ENCODE data around the gene ALPK1. TPM values are rescaled to one million over a fixed set of nuclear protein-coding genes. Genes with fewer than 3 reads are reported as not detected.

Gene ALPK1
- total and polyA plus RNA-seq, 8 donors = 4.8 to 18.1 (median 6.5) TPM

DNA sequence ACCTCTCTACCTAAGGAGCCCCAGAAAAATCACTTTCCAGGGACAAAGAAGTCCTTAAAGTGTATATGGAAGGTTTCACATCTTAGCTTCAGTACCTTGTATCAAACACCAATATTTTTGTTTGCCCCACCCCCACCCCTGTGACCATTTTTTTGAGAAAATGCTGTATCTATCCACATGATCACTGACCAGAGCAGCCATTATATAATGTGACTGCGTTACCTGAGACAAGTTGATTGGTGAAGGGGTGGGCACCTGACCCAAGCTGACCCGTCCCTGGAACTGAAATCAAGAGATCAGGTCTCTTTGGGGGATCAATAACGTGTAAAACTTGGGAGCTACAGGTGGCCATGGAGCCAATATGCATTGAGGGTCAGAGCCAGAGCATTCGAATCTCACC is 22.2 kb upstream of the ALPK1 start:
- DNase-seq (no peak), FAIRE-seq (no peak), ATAC-seq (no peak)
- Histone ChIP-seq H3K36me3 (no peaks in the 10 kb centered on the region), H3K9me3 (no peaks in the 10 kb centered on the region), H3K4me3 (no peak overlapping the region), H3K27me3 (no peaks in the 10 kb centered on the region), H3K4me1 (peaks cover 14 to 37% (median 28%) of the 10 kb centered on the region in 3 donors), H3K27ac (no peak overlapping the region)
- 91 to 95% methylated on average over 4 of the region's 4 CpGs for WGBS, 2 donors
- TF ChIP-seq, protein P1, sequence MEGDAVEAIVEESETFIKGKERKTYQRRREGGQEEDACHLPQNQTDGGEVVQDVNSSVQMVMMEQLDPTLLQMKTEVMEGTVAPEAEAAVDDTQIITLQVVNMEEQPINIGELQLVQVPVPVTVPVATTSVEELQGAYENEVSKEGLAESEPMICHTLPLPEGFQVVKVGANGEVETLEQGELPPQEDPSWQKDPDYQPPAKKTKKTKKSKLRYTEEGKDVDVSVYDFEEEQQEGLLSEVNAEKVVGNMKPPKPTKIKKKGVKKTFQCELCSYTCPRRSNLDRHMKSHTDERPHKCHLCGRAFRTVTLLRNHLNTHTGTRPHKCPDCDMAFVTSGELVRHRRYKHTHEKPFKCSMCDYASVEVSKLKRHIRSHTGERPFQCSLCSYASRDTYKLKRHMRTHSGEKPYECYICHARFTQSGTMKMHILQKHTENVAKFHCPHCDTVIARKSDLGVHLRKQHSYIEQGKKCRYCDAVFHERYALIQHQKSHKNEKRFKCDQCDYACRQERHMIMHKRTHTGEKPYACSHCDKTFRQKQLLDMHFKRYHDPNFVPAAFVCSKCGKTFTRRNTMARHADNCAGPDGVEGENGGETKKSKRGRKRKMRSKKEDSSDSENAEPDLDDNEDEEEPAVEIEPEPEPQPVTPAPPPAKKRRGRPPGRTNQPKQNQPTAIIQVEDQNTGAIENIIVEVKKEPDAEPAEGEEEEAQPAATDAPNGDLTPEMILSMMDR (IDR thresholded peaks at IDR 0.05) = no peak
- intact Hi-C loops (cut with DNase I) = no loop called here

DNA sequence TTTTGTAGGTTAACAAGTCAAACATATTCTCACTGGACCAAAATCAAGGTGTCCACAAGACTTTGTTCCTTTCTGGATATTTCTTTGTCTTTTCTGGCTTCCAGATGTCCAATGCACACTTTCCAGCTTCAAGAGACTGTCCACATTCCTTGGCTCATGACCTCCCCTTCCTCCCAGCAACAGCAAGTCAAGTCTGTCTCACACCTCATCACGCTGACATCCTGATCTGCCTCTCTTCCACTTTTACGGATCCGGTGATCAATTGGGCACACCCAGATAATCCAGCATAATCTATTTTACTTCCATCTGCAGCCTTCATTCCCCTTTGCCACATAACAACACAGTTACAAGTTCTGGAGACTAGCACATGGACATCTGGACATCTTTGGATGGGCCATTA is 21.1 kb upstream of the ALPK1 start:
- H3K27me3 ChIP-seq = no peaks in the 10 kb centered on the region
- H3K36me3 ChIP-seq = no peaks in the 10 kb centered on the region
- no peak overlapping the region for H3K27ac ChIP-seq
- DNase-seq (no peak), ATAC-seq (no peak), FAIRE-seq (no peak)
- 90 to 94% methylated on average over 3 of the region's 3 CpGs for WGBS, 2 donors
- peaks cover 14 to 37% (median 28%) of the 10 kb centered on the region in 3 donors for H3K4me1 ChIP-seq
- intact Hi-C loops (cut with DNase I) = no loop called here
- TF ChIP-seq, protein P1 (IDR thresholded peaks at IDR 0.05) = no peak
- H3K9me3 ChIP-seq = no peaks in the 10 kb centered on the region
- H3K4me3 ChIP-seq = no peak overlapping the region

DNA sequence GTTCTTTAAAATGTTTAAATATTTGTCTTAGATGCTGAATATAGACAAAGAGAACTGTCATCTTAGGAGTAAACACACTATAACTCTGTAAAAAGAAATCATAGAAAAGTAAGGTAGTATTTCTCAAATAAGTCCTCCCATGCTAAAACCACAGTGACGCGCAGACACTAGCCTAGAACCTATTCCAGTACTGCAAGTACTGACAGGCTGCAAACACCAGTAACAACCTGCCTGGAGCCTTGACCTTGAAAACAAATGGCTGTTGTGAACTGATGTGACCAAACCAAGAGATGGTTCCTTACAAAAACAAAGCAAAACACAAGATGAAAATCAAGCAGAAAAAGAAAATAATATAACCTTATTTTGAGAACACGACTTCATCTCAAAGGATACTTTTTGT is 19.9 kb upstream of the ALPK1 start:
- FAIRE-seq = no peak
- no peak for DNase-seq
- H3K9me3 ChIP-seq = no peaks in the 10 kb centered on the region
- peaks cover 14 to 37% (median 28%) of the 10 kb centered on the region in 3 donors for H3K4me1 ChIP-seq
- no peaks in the 10 kb centered on the region for H3K27me3 ChIP-seq
- TF ChIP-seq, protein P1 (IDR thresholded peaks at IDR 0.05) = no peak
- peak; percentile 51 to 70 (median 55) for ATAC-seq
- H3K27ac ChIP-seq = peak overlapping the region in 1 of 4 donors; percentile 2
- intact Hi-C loops (cut with DNase I) = no loop called here
- WGBS, 2 donors = 59 to 64% methylated on average over 3 of the region's 3 CpGs
- H3K4me3 ChIP-seq = no peak overlapping the region
- H3K36me3 ChIP-seq = no peaks in the 10 kb centered on the region

DNA sequence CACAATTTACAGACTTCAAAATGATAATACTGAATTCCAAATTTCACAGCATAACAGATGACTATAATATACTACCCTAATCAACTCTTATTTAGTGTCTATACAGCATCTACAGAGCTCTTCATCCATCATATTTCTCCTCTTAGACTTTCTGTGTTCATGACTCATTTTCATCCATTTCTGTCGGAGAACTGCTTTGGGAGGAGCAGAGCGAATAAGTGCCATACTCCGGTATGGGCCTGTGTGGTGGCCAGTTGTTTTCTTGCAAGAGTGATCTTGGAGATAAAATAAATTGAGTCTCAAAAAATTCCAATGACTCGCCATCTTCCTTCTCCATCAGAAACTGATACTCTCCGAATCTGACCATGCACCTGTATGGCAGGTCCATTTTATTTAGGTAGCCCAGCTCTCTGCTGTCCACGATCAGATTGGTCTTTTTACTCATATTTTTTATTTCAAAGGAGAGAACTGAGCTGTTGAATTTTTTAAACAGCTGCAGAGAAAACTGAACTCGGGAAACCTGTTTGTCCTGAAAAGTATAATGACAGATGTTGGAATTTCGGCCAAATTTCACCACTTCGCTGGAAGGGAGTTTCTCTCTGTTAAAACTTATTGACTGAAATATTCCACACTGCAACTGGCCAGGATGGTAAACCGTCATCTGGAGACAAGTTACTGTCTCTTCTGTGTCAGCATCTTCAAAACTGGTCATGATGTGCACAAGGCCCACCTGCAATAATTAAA is 19.3 kb upstream of the ALPK1 start:
- Histone ChIP-seq H3K27ac (peak overlapping the region in 1 of 4 donors; percentile 20), H3K4me3 (no peak overlapping the region), H3K4me1 (peaks cover 14 to 41% (median 28%) of the 10 kb centered on the region in 3 donors), H3K36me3 (no peaks in the 10 kb centered on the region), H3K27me3 (no peaks in the 10 kb centered on the region), H3K9me3 (no peaks in the 10 kb centered on the region)
- intact Hi-C loops (cut with DNase I) = no loop called here
- DNase-seq (no peak), ATAC-seq (peak; percentile 38 to 61 (median 51)), FAIRE-seq (no peak)
- 40 to 47% methylated on average over 10 of the region's 10 CpGs for WGBS, 2 donors
- TF ChIP-seq, protein P1 (IDR thresholded peaks at IDR 0.05) = no peak
